SU-DHL-6 (cell line): ENCODE results near the gene TUBGCP6.

Experiments
- CTCF ChIP-seq: fragments of 200-600 bp; sonication (generic); IDR thresholded peaks from one replicate; pipeline ENCODE4 v1.5.1; 2017; ENCODE audit warnings: antibody characterized with exemption, mild to moderate bottlenecking, low read length, moderate library complexity; ENCODE audit not compliant: insufficient read depth, poor library complexity, severe bottlenecking
- EZH2phosphoT487 ChIP-seq: fragments of 200-600 bp; sonication (generic), shearing (Covaris generic); conservative IDR thresholded peaks from 2 replicates; pipeline ENCODE4 v1.6.1; 2018; ENCODE audit warnings: mild to moderate bottlenecking, antibody characterized with exemption, low read length, moderate library complexity, mixed read lengths

- TF ChIP-seq CTCF (no peak), EZH2phosphoT487 (no peak)
Observed at GRCh38 chr22:50182176-50183081, 62.4 kb downstream of the TUBGCP6 start.
